GM23338 (cell line): Measurements from ENCODE around the gene KIAA0040. TPM values are rescaled to one million over a fixed set of nuclear protein-coding genes. Genes with fewer than 3 reads are reported as not detected.

Source experiments
- ATAC-seq: fragments of 200-7000 bp; cut with Tn5 transposase; 3 replicates; pipeline ENCODE4 v1.9.1; 2020
- DNase-seq: peaks from one replicate; pipeline ENCODE4 v3.0.0-alpha.2; 2015; ENCODE audit warnings: low spot score
- H2AFZ ChIP-seq: fragments of 200-600 bp; sonication (generic); 2 replicates; pipeline ENCODE4 v1.8.0; 2016; ENCODE audit warnings: antibody characterized with exemption, mild to moderate bottlenecking, moderate library complexity
- H3F3A ChIP-seq: fragments of 200-600 bp; sonication (generic); replicated peaks from 2 replicates; pipeline ENCODE4 v1.8.0; 2017; ENCODE audit warnings: antibody characterized with exemption, mixed run types, low read depth
- H3K27ac ChIP-seq: fragments of 200-600 bp; sonication (generic); 2 replicates; pipeline ENCODE4 v1.6.1; 2016; ENCODE audit warnings: low read depth
- H3K27me3 ChIP-seq: fragments of 200-600 bp; sonication (generic); 2 replicates; pipeline ENCODE4 v1.8.0; 2016; ENCODE audit warnings: mild to moderate bottlenecking, mixed run types, moderate library complexity; ENCODE audit not compliant: insufficient read depth
- H3K36me3 ChIP-seq: fragments of 200-600 bp; sonication (generic); 2 replicates; pipeline ENCODE4 v1.8.0; 2016; ENCODE audit warnings: mild to moderate bottlenecking; ENCODE audit not compliant: insufficient read depth
- H3K4me1 ChIP-seq: fragments of 200-600 bp; sonication (generic); 2 replicates; pipeline ENCODE4 v1.8.0; 2016; ENCODE audit warnings: mild to moderate bottlenecking, moderate library complexity; ENCODE audit not compliant: insufficient read depth
- H3K4me2 ChIP-seq: fragments of 200-600 bp; sonication (generic); 2 replicates; pipeline ENCODE4 v1.7.1; 2017; ENCODE audit warnings: mixed run types
- H3K4me3 ChIP-seq: fragments of 200-600 bp; sonication (generic); 2 replicates; pipeline ENCODE4 v1.6.1; 2016; ENCODE audit warnings: mixed run types
- H3K79me2 ChIP-seq: fragments of 200-600 bp; sonication (generic); replicated peaks from 2 replicates; pipeline ENCODE4 v1.8.0; 2017; ENCODE audit warnings: mild to moderate bottlenecking; ENCODE audit not compliant: insufficient read depth
- H3K9me2 ChIP-seq: fragments of 200-600 bp; sonication (generic); 2 replicates; pipeline ENCODE4 v1.8.0; 2017; ENCODE audit not compliant: insufficient read depth
- H4K20me1 ChIP-seq: fragments of 200-600 bp; sonication (generic); replicated peaks from 2 replicates; pipeline ENCODE4 v1.8.0; 2017; ENCODE audit warnings: mild to moderate bottlenecking; ENCODE audit not compliant: insufficient read depth
- H3K27ac Mint-ChIP-seq: 2 replicates; pipeline ENCODE4 v1.8.0; 2020; ENCODE audit warnings: inconsistent platforms, mild to moderate bottlenecking, moderate library complexity, mixed read lengths
- H3K27me3 Mint-ChIP-seq: 3 replicates; pipeline ENCODE4 v1.8.0; 2022; ENCODE audit warnings: low read depth, mild to moderate bottlenecking, moderate library complexity, mixed read lengths, inconsistent platforms; ENCODE audit not compliant: insufficient read depth, poor library complexity
- H3K36me3 Mint-ChIP-seq: 3 replicates; pipeline ENCODE4 v1.8.0; 2021; ENCODE audit warnings: low read depth, mild to moderate bottlenecking, inconsistent platforms, moderate library complexity, mixed read lengths
- H3K4me1 Mint-ChIP-seq: 3 replicates; pipeline ENCODE4 v1.8.0; 2020; ENCODE audit warnings: mild to moderate bottlenecking, inconsistent platforms, mixed read lengths
- H3K4me3 Mint-ChIP-seq: 3 replicates; pipeline ENCODE4 v1.8.0; 2021; ENCODE audit warnings: moderate library complexity, mild to moderate bottlenecking, inconsistent platforms, mixed read lengths
- H3K9me3 Mint-ChIP-seq: 3 replicates; pipeline ENCODE4 v1.8.0; 2020; ENCODE audit warnings: moderate library complexity, mild to moderate bottlenecking, inconsistent platforms, mixed read lengths
- CREB1 ChIP-seq: fragments of 250-450 bp; sonication (Bioruptor Pico); IDR thresholded peaks from 2 replicates; pipeline ENCODE4 v1.5.0; 2020; ENCODE audit warnings: low read depth, mild to moderate bottlenecking, moderate library complexity
- POLR2AphosphoS5 ChIP-seq: IDR thresholded peaks from 2 replicates; pipeline ENCODE4 v1.6.1; 2016; ENCODE audit warnings: antibody characterized with exemption, low read depth
- ZNF114 ChIP-seq: fragments of 250-450 bp; sonication (Bioruptor Pico); IDR thresholded peaks from 2 replicates; pipeline ENCODE4 v1.5.0; 2020; ENCODE audit warnings: mild to moderate bottlenecking, moderate library complexity
- long read RNA-seq: library from polyadenylated mRNA; unstranded; transcript quantifications from one replicate; pipeline ENCODE4 v2.0.0, GENCODE V29; 2020; ENCODE audit not compliant: unreplicated experiment
- polyA plus RNA-seq: library from polyadenylated mRNA; unstranded; fragments of >200 nt; fragmentation: Nextera tagmentation; extraction: Ambion mirVana; gene quantifications from 2 replicates; pipeline ENCODE4 v1.2.1, GENCODE V29; 2016
- total RNA-seq: library from RNA; depleted of rRNA; stranded (reverse); fragments of >200 nt; shearing (Covaris generic); gene quantifications from 2 replicates; pipeline ENCODE4 v1.2.3, GENCODE V29; 2014; rRNA removed
- TF ChIP-seq, protein P1 (sequence below), 2 experiments: fragments of 200-600 bp in 1 of 2; sonication (generic) in 1 of 2; conservative IDR thresholded peaks; 2 replicates each; pipeline versions ENCODE4 v1.5.1 to v1.6.1; 2016 to 2017; ENCODE audit warnings: antibody characterized with exemption in 2 of 2, low read depth in 2 of 2, mild to moderate bottlenecking in 2 of 2, moderate library complexity in 1 of 2
- TF ChIP-seq, protein P2 (sequence below): fragments of 250-450 bp; sonication (Bioruptor Pico); IDR thresholded peaks from 2 replicates; pipeline ENCODE4 v1.5.0; 2020; ENCODE audit warnings: mild to moderate bottlenecking, moderate library complexity

The KIAA0040 gene
- total RNA-seq = 10.2 and 11.9 TPM in 2 replicates
- 7.0 and 7.3 TPM in 2 replicates for polyA plus RNA-seq
- long read RNA-seq, full-length matches to known transcripts = 7 of 8 reads
- long read RNA-seq, partial matches to known transcripts = 0 of 8 reads
- long read RNA-seq, other reads (novel, unspliced or antisense) = 1 of 8 reads

DNA sequence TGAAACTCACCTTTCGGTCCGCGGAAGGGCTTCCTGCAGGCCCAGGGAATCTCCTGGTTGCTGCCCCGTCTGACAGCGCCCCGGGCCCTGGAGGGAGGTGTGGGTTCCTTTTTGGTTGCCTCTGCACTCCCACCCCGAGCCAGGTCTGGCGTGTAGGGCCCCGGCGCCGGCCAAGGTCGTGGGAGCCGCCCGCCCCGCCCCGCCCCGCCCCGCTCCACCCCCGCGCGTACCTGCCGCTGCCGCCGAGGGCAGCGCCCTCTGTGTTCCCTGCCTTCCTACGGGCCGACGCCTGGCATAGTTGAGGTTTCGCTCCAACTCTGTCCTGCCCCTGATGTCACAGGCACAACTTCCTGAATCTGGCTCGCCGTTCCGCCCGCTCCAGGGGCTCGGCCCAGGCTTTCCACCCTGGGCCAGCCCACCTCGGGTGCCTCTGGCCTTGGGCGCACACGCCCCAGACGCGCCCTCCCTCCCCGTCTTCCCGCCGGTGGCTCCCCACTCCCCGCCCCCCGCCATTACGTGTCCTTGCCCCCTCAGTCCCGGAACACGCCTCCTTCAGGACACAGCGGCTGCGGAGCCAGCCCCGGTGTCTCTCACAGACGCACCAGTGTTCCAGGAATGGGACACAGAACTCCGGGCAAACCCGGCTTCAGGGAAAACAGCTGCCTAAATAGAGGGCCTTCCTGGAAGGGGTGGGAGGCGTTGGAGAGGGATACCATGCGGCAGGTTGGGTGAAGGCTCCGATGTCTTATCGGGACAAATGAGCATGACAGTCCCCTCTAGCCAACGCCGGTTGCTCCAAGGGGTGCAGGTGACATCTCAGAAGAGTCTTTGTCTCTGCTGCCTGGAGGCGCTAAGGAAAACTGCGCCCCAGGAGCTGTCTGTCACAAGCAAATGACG, at the start of gene KIAA0040:
TSS of gene KIAA0040 (minus strand) at position 147 of the 897 bp plus-strand sequence. CDS start 31,763 bp downstream, outside the sequence.
- Histone ChIP-seq H3K4me1 (peaks cover 11% of the 10 kb centered on the region; the same call in 1 of the 2 replicates), H4K20me1 (no peaks in the 10 kb centered on the region), H3K4me2 (peak within 1 kb of the TSS; percentile 86), H3K36me3 (no peaks in the 10 kb centered on the region), H3K4me3 (peak within 1 kb of the TSS; percentile 62), H2AFZ (peak within 1 kb of the TSS; percentile 100), H3F3A (peaks cover 7% of the 10 kb centered on the region; the same call in 1 of the 2 replicates), H3K79me2 (no peaks in the 10 kb centered on the region), H3K27me3 (peaks cover 31% of the 10 kb centered on the region), H3K9me2 (no peaks in the 10 kb centered on the region), H3K27ac (no peak within 1 kb of the TSS)
- peaks cover 18% of the 10 kb centered on the region for H3K27me3 Mint-ChIP-seq
- H3K9me3 Mint-ChIP-seq = no peaks in the 10 kb centered on the region
- no peaks in the 10 kb centered on the region for H3K4me1 Mint-ChIP-seq
- no peak within 1 kb of the TSS for H3K27ac Mint-ChIP-seq
- ATAC-seq (peak; percentile 88), DNase-seq (peak; percentile 74)
- H3K4me3 Mint-ChIP-seq = peak within 1 kb of the TSS; percentile 87
- H3K36me3 Mint-ChIP-seq = no peaks in the 10 kb centered on the region
- TF ChIP-seq POLR2AphosphoS5 = peak; percentile 51
- no peak for TF ChIP-seq ZNF114 (CRISPR knock-in tag)
- TF ChIP-seq, protein P1, sequence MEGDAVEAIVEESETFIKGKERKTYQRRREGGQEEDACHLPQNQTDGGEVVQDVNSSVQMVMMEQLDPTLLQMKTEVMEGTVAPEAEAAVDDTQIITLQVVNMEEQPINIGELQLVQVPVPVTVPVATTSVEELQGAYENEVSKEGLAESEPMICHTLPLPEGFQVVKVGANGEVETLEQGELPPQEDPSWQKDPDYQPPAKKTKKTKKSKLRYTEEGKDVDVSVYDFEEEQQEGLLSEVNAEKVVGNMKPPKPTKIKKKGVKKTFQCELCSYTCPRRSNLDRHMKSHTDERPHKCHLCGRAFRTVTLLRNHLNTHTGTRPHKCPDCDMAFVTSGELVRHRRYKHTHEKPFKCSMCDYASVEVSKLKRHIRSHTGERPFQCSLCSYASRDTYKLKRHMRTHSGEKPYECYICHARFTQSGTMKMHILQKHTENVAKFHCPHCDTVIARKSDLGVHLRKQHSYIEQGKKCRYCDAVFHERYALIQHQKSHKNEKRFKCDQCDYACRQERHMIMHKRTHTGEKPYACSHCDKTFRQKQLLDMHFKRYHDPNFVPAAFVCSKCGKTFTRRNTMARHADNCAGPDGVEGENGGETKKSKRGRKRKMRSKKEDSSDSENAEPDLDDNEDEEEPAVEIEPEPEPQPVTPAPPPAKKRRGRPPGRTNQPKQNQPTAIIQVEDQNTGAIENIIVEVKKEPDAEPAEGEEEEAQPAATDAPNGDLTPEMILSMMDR (conservative IDR thresholded peaks at IDR 0.05; ENCODE audit: low read depth in 2 of 2) = 0 out of 4 replicates have a peak, but pooled peaks of 1 of the 2 experiments have one; percentile 25
- TF ChIP-seq, protein P2, sequence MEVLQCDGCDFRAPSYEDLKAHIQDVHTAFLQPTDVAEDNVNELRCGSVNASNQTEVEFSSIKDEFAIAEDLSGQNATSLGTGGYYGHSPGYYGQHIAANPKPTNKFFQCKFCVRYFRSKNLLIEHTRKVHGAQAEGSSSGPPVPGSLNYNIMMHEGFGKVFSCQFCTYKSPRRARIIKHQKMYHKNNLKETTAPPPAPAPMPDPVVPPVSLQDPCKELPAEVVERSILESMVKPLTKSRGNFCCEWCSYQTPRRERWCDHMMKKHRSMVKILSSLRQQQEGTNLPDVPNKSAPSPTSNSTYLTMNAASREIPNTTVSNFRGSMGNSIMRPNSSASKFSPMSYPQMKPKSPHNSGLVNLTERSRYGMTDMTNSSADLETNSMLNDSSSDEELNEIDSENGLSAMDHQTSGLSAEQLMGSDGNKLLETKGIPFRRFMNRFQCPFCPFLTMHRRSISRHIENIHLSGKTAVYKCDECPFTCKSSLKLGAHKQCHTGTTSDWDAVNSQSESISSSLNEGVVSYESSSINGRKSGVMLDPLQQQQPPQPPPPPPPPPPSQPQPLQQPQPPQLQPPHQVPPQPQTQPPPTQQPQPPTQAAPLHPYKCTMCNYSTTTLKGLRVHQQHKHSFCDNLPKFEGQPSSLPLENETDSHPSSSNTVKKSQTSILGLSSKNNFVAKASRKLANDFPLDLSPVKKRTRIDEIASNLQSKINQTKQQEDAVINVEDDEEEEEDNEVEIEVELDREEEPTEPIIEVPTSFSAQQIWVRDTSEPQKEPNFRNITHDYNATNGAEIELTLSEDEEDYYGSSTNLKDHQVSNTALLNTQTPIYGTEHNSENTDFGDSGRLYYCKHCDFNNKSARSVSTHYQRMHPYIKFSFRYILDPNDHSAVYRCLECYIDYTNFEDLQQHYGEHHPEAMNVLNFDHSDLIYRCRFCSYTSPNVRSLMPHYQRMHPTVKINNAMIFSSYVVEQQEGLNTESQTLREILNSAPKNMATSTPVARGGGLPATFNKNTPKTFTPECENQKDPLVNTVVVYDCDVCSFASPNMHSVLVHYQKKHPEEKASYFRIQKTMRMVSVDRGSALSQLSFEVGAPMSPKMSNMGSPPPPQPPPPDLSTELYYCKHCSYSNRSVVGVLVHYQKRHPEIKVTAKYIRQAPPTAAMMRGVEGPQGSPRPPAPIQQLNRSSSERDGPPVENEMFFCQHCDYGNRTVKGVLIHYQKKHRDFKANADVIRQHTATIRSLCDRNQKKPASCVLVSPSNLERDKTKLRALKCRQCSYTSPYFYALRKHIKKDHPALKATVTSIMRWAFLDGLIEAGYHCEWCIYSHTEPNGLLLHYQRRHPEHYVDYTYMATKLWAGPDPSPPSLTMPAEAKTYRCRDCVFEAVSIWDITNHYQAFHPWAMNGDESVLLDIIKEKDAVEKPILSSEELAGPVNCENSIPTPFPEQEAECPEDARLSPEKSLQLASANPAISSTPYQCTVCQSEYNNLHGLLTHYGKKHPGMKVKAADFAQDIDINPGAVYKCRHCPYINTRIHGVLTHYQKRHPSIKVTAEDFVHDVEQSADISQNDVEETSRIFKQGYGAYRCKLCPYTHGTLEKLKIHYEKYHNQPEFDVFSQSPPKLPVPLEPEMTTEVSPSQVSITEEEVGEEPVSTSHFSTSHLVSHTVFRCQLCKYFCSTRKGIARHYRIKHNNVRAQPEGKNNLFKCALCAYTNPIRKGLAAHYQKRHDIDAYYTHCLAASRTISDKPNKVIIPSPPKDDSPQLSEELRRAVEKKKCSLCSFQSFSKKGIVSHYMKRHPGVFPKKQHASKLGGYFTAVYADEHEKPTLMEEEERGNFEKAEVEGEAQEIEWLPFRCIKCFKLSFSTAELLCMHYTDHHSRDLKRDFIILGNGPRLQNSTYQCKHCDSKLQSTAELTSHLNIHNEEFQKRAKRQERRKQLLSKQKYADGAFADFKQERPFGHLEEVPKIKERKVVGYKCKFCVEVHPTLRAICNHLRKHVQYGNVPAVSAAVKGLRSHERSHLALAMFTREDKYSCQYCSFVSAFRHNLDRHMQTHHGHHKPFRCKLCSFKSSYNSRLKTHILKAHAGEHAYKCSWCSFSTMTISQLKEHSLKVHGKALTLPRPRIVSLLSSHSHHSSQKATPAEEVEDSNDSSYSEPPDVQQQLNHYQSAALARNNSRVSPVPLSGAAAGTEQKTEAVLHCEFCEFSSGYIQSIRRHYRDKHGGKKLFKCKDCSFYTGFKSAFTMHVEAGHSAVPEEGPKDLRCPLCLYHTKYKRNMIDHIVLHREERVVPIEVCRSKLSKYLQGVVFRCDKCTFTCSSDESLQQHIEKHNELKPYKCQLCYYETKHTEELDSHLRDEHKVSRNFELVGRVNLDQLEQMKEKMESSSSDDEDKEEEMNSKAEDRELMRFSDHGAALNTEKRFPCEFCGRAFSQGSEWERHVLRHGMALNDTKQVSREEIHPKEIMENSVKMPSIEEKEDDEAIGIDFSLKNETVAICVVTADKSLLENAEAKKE = no peak
- TF ChIP-seq CREB1 (CRISPR knock-in tag) = 0 out of 2 replicates have a peak, but pooled peaks have one; percentile 47
